MG63 (cell line): Measurements from ENCODE around the gene ATXN7L1. TPM values are rescaled to one million over a fixed set of nuclear protein-coding genes. Genes with fewer than 3 reads are reported as not detected.
"Not testable (repeated sequence)": the region's sequence is repeated elsewhere in the genome, so short reads cannot be mapped to it uniquely, and the experiment has no call there.

ENCODE experiments used
- DNase-seq: peaks from one replicate; pipeline ENCODE4 v3.0.0-alpha.2; 2020
- H3K27me3 ChIP-seq: fragments of 250-450 bp; sonication (Bioruptor Pico); 2 replicates; pipeline ENCODE4 v1.5.1; 2020; ENCODE audit warnings: mild to moderate bottlenecking, moderate library complexity
- H3K36me3 ChIP-seq: fragments of 250-450 bp; sonication (Bioruptor Pico); 2 replicates; pipeline ENCODE4 v1.5.1; 2020; ENCODE audit warnings: mild to moderate bottlenecking, moderate library complexity
- H3K4me3 ChIP-seq: fragments of 250-450 bp; sonication (Bioruptor Pico); 2 replicates; pipeline ENCODE4 v1.5.1; 2020; ENCODE audit warnings: mild to moderate bottlenecking, moderate library complexity
- H3K9me3 ChIP-seq: fragments of 250-450 bp; sonication (Bioruptor Pico); 2 replicates; pipeline ENCODE4 v1.5.1; 2020; ENCODE audit warnings: mild to moderate bottlenecking, moderate library complexity
- total RNA-seq: library from RNA; depleted of rRNA; stranded (reverse); fragments of >200 nt; shearing (Covaris generic); gene quantifications from 2 replicates; pipeline ENCODE4 v1.2.3, GENCODE V29; 2014; ENCODE audit warnings: low replicate concordance

The ATXN7L1 gene
- total RNA-seq, 1 experiment from 2014 or later, result 0.59 TPM

- H3K9me3 ChIP-seq, result no peaks in the 10 kb centered on the region
- H3K27me3 ChIP-seq, result no peaks in the 10 kb centered on the region
- no peak overlapping the region for H3K4me3 ChIP-seq
- no peak for DNase-seq
- no peaks in the 10 kb centered on the region for H3K36me3 ChIP-seq
Observed at GRCh38 chr7:105802604-105803428, 73.6 kb downstream of the ATXN7L1 start.

GRCh38 chr7:105800849-105801534 lies 75.4 kb downstream of the ATXN7L1 start:
- Histone ChIP-seq H3K36me3 (no peaks in the 10 kb centered on the region), H3K4me3 (no peak overlapping the region), H3K27me3 (no peaks in the 10 kb centered on the region), H3K9me3 (no peaks in the 10 kb centered on the region)
- DNase-seq, result no peak

GRCh38 chr7:105800442-105800841 lies 76.0 kb downstream of the ATXN7L1 start:
- Histone ChIP-seq H3K9me3 (no peaks in the 10 kb centered on the region), H3K4me3 (no peak overlapping the region), H3K27me3 (no peaks in the 10 kb centered on the region), H3K36me3 (no peaks in the 10 kb centered on the region)
- no peak for DNase-seq

- no peak overlapping the region for H3K4me3 ChIP-seq
- no peaks in the 10 kb centered on the region for H3K9me3 ChIP-seq
- H3K27me3 ChIP-seq, result no peaks in the 10 kb centered on the region
- DNase-seq, result no peak
- no peaks in the 10 kb centered on the region for H3K36me3 ChIP-seq
Observed at GRCh38 chr7:105799677-105800076, 76.7 kb downstream of the ATXN7L1 start.

- Histone ChIP-seq H3K36me3 (no peaks in the 10 kb centered on the region), H3K4me3 (no peak overlapping the region), H3K9me3 (no peaks in the 10 kb centered on the region), H3K27me3 (no peaks in the 10 kb centered on the region)
- no peak for DNase-seq
Observed at GRCh38 chr7:105799006-105799405, 77.4 kb downstream of the ATXN7L1 start.

- H3K36me3 ChIP-seq, result no peaks in the 10 kb centered on the region
- no peak for DNase-seq
- no peaks in the 10 kb centered on the region for H3K9me3 ChIP-seq
- H3K4me3 ChIP-seq, result no peak overlapping the region
- no peaks in the 10 kb centered on the region for H3K27me3 ChIP-seq
Observed at GRCh38 chr7:105797652-105798051, 78.7 kb downstream of the ATXN7L1 start.

GRCh38 chr7:105796365-105796764 lies 80.0 kb downstream of the ATXN7L1 start:
- no peaks in the 10 kb centered on the region for H3K27me3 ChIP-seq
- DNase-seq, result no peak
- H3K4me3 ChIP-seq, result no peak overlapping the region
- no peaks in the 10 kb centered on the region for H3K36me3 ChIP-seq
- H3K9me3 ChIP-seq, result no peaks in the 10 kb centered on the region

GRCh38 chr7:105794741-105795729 lies 81.4 kb downstream of the ATXN7L1 start:
- no peaks in the 10 kb centered on the region for H3K27me3 ChIP-seq
- no peak overlapping the region for H3K4me3 ChIP-seq
- H3K9me3 ChIP-seq, result no peaks in the 10 kb centered on the region
- no peak for DNase-seq
- H3K36me3 ChIP-seq, result no peaks in the 10 kb centered on the region

- Histone ChIP-seq H3K27me3 (no peaks in the 10 kb centered on the region), H3K36me3 (no peaks in the 10 kb centered on the region), H3K4me3 (no peak overlapping the region), H3K9me3 (no peaks in the 10 kb centered on the region)
- no peak for DNase-seq
Observed at GRCh38 chr7:105792488-105793370, 83.7 kb downstream of the ATXN7L1 start.

GRCh38 chr7:105791926-105792325 lies 84.5 kb downstream of the ATXN7L1 start:
- H3K9me3 ChIP-seq, result no peaks in the 10 kb centered on the region
- H3K36me3 ChIP-seq, result no peaks in the 10 kb centered on the region
- no peaks in the 10 kb centered on the region for H3K27me3 ChIP-seq
- no peak overlapping the region for H3K4me3 ChIP-seq
- no peak for DNase-seq

GRCh38 chr7:105790996-105791395 lies 85.4 kb downstream of the ATXN7L1 start:
- Histone ChIP-seq H3K27me3 (no peaks in the 10 kb centered on the region), H3K36me3 (no peaks in the 10 kb centered on the region), H3K9me3 (no peaks in the 10 kb centered on the region), H3K4me3 (no peak overlapping the region)
- no peak for DNase-seq

GRCh38 chr7:105790452-105790851 lies 85.9 kb downstream of the ATXN7L1 start:
- H3K4me3 ChIP-seq, H3K9me3 ChIP-seq, DNase-seq, H3K36me3 ChIP-seq, H3K27me3 ChIP-seq: not testable (repeated sequence)

- no peaks in the 10 kb centered on the region for H3K36me3 ChIP-seq
- DNase-seq, result no peak
- H3K27me3 ChIP-seq, result no peaks in the 10 kb centered on the region
- H3K9me3 ChIP-seq, result no peaks in the 10 kb centered on the region
- H3K4me3 ChIP-seq, result no peak overlapping the region
Observed at GRCh38 chr7:105788816-105789349, 87.5 kb downstream of the ATXN7L1 start.

GRCh38 chr7:105788356-105788755 lies 88.0 kb downstream of the ATXN7L1 start:
- Histone ChIP-seq H3K27me3 (no peaks in the 10 kb centered on the region), H3K4me3 (no peak overlapping the region), H3K9me3 (no peaks in the 10 kb centered on the region), H3K36me3 (no peaks in the 10 kb centered on the region)
- DNase-seq, result no peak

GRCh38 chr7:105787793-105788192 lies 88.6 kb downstream of the ATXN7L1 start:
- no peaks in the 10 kb centered on the region for H3K36me3 ChIP-seq
- no peaks in the 10 kb centered on the region for H3K27me3 ChIP-seq
- no peak overlapping the region for H3K4me3 ChIP-seq
- DNase-seq, result no peak
- H3K9me3 ChIP-seq, result no peaks in the 10 kb centered on the region
